HepG2 (cell line): Measurements from ENCODE around the gene ADRM1. TPM values are rescaled to one million over a fixed set of nuclear protein-coding genes. Genes with fewer than 3 reads are reported as not detected.

ENCODE experiments used
- ATAC-seq: fragments of 200-7000 bp; cut with Tn5 transposase; 3 replicates; pipeline ENCODE4 v1.9.1; 2020; ENCODE audit warnings: mild to moderate bottlenecking, moderate library complexity
- BruUV-seq: library from RNA; stranded (reverse); fragments of 400-500 nt; replicated peaks from 2 replicates; lab custom pipeline; 2021; lab: Mats Ljungman, UMichigan
- CTCF ChIA-PET: fragments of 300-600 bp; formaldehyde crosslinking; extraction: SDS; loops from one replicate; lab custom pipeline; 2021; ENCODE audit warnings: low total read pairs, inconsistent platforms, low intra/inter-chr PET ratio; lab: Yijun Ruan, JAX
- POLR2A ChIA-PET: fragments of 350-600 bp; sonication (Branson Sonifier 250); formaldehyde crosslinking; loops from one replicate; lab custom pipeline; 2020; ENCODE audit warnings: antibody characterized with exemption, inconsistent platforms; lab: Yijun Ruan, JAX
- DNase-seq: peaks from one replicate; pipeline ENCODE4 v3.0.0-alpha.2; 2015; ENCODE audit warnings: low spot score
- FAIRE-seq: peaks from 3 replicates; lab custom pipeline; 2011; peaks lifted over from hg19 to GRCh38; lab: Jason Lieb, UNC
- H2AFZ ChIP-seq: one replicate; pipeline ENCODE4 v1.6.1; 2011; ENCODE audit warnings: low read length, inconsistent platforms
- H3K27ac ChIP-seq: fragments of 300-600 bp; 3 replicates; pipeline ENCODE4 v1.8.0; 2011; ENCODE audit warnings: mixed run types, mild to moderate bottlenecking, mixed read lengths, low read length, inconsistent platforms; ENCODE audit not compliant: insufficient read depth; ENCODE audit errors: extremely low read length
- H3K27me3 ChIP-seq, 2 experiments: fragments of 200-600 bp in 1 of 2; 2 replicates in 1 of 2; 3 replicates in 1 of 2; pipeline versions ENCODE4 v1.6.0 to v1.8.0; 2011; ENCODE audit warnings: low read length in 2 of 2, mild to moderate bottlenecking in 2 of 2, moderate library complexity in 2 of 2, inconsistent platforms in 1 of 2; ENCODE audit not compliant: insufficient read depth in 2 of 2, control insufficient read depth in 1 of 2
- H3K36me3 ChIP-seq, 2 experiments: fragments of 200-600 bp in 1 of 2; replicated peaks in 1 of 2; 2 replicates in 1 of 2; 3 replicates in 1 of 2; pipeline versions ENCODE4 v1.5.1 to v1.8.0; 2011; ENCODE audit warnings: low read length in 2 of 2, inconsistent platforms in 1 of 2; ENCODE audit not compliant: insufficient read depth in 2 of 2, control insufficient read depth in 1 of 2
- H3K4me1 ChIP-seq: 2 replicates; pipeline ENCODE4 v1.5.1; 2012; ENCODE audit warnings: low read length, inconsistent platforms; ENCODE audit not compliant: insufficient read depth
- H3K4me2 ChIP-seq: 2 replicates; pipeline ENCODE4 v1.6.0; 2011; ENCODE audit warnings: low read depth, low read length, inconsistent platforms
- H3K4me3 ChIP-seq, 3 experiments: fragments of 200-600 bp in 1 of 3; sonication (generic), shearing (Covaris generic) in 1 of 3; replicated peaks in 1 of 3; 2 replicates each; pipeline ENCODE4 v1.5.1; 2011 to 2016; ENCODE audit warnings: low read length in 3 of 3, inconsistent platforms in 2 of 3, low read depth in 2 of 3, mild to moderate bottlenecking in 2 of 3, control low read depth in 1 of 3, mixed read lengths in 1 of 3; ENCODE audit not compliant: insufficient read depth in 1 of 3
- H3K79me2 ChIP-seq: one replicate; pipeline ENCODE4 v1.6.1; 2011; ENCODE audit warnings: low read length, inconsistent platforms; ENCODE audit not compliant: insufficient read depth
- H3K9ac ChIP-seq: 2 replicates; pipeline ENCODE4 v1.6.0; 2011; ENCODE audit warnings: mild to moderate bottlenecking, low read depth, low read length, inconsistent platforms; ENCODE audit not compliant: insufficient read depth
- H3K9me3 ChIP-seq: 2 replicates; pipeline ENCODE4 v1.5.1; 2012; ENCODE audit warnings: mild to moderate bottlenecking, low read length
- H4K20me1 ChIP-seq: 2 replicates; pipeline ENCODE4 v1.6.0; 2011; ENCODE audit warnings: inconsistent platforms, mild to moderate bottlenecking, low read length, moderate library complexity; ENCODE audit not compliant: insufficient read depth
- AGO2 ChIP-seq: fragments of 200-400 bp; formaldehyde crosslinking; optimal IDR thresholded peaks from 2 replicates; pipeline ENCODE3; 2017; ENCODE audit warnings: mild to moderate bottlenecking, low read depth, low read length, moderate library complexity
- EEA1 ChIP-seq: sonication (generic); formaldehyde crosslinking; IDR thresholded peaks from 2 replicates; pipeline ENCODE4 v1.5.1; 2020; ENCODE audit warnings: mild to moderate bottlenecking, missing genetic modification reagents, borderline replicate concordance
- RBFOX2 ChIP-seq: fragments of 200-400 bp; formaldehyde crosslinking; IDR thresholded peaks from 2 replicates; pipeline ENCODE4 v1.6.1; 2017; ENCODE audit warnings: low read depth, mild to moderate bottlenecking, low read length
- SAP130 ChIP-seq: IDR thresholded peaks from 2 replicates; pipeline ENCODE4 v1.6.1; 2016; ENCODE audit warnings: low read depth
- ZFP90 ChIP-seq: sonication (generic); formaldehyde crosslinking; IDR thresholded peaks from 2 replicates; pipeline ENCODE4 v1.8.0; 2022; ENCODE audit warnings: missing genetic modification reagents, mild to moderate bottlenecking, inconsistent platforms, borderline replicate concordance
- ZMYM2 ChIP-seq: sonication (generic); formaldehyde crosslinking; IDR thresholded peaks from 2 replicates; pipeline ENCODE4 v1.8.0; 2022; ENCODE audit warnings: mild to moderate bottlenecking, missing genetic modification reagents
- ZNF121 ChIP-seq: sonication (generic); formaldehyde crosslinking; IDR thresholded peaks from 2 replicates; pipeline ENCODE4 v1.5.0; 2020; ENCODE audit warnings: mild to moderate bottlenecking, missing genetic modification reagents
- ZNF20 ChIP-seq: sonication (generic); formaldehyde crosslinking; IDR thresholded peaks from 2 replicates; pipeline ENCODE4 v1.4.0; 2020; ENCODE audit warnings: mild to moderate bottlenecking, moderate library complexity, missing genetic modification reagents
- ZNF333 ChIP-seq: sonication (generic); formaldehyde crosslinking; IDR thresholded peaks from 2 replicates; pipeline ENCODE4 v1.4.0; 2020; ENCODE audit warnings: mild to moderate bottlenecking, missing genetic modification reagents, borderline replicate concordance
- ZNF768 ChIP-seq: sonication (generic); formaldehyde crosslinking; IDR thresholded peaks from 2 replicates; pipeline ENCODE4 v1.4.0; 2020; ENCODE audit warnings: missing genetic modification reagents
- ZNF792 ChIP-seq: IDR thresholded peaks from 2 replicates; pipeline ENCODE4 v1.6.1; 2016
- WGBS: methylation state at CpG from one replicate; pipeline ENCODE4 v1.1.6; 2017; ENCODE audit warnings: low lambda C conversion rate; 5-methylcytosine and 5-hydroxymethylcytosine counted together
- in situ Hi-C: cut with HindIII; loops from 2 replicates; pipeline ENCODE4 v1.10.0; 2017; ENCODE audit warnings: low pct_unique_long_range_greater_than_20kb; ENCODE audit not compliant: extremely low pct_ligation_motif_present
- intact Hi-C: fragments of 100-400 bp; cut with micrococcal nuclease; formaldehyde crosslinking; loops from one replicate; pipeline ENCODE4 v1.10.0; 2022; ENCODE audit not compliant: unreplicated experiment
- polyA plus RNA-seq, 8 experiments: library from polyadenylated mRNA; depleted of rRNA in 3 of 8; stranded (reverse) in 7 of 8; unstranded in 1 of 8; fragments of >200 nt; fragmentation: Illumina TruSeq in 4 of 8; extraction: Trizol in 4 of 8; gene quantifications; 2 replicates each; pipeline versions ENCODE4 v1.2.1 to v1.2.3, GENCODE V29; 2011 to 2016; ENCODE audit warnings: low read depth in 4 of 8, missing spikeins in 1 of 8, mixed read lengths in 1 of 8; ENCODE audit not compliant: insufficient read depth in 1 of 8
- total RNA-seq, 5 experiments: library from RNA; depleted of rRNA; stranded (reverse); fragments of >200 nt; fragmentation: Illumina TruSeq; extraction: Trizol; gene quantifications; 2 replicates each; pipeline ENCODE4 v1.2.3, GENCODE V29; 2016; ENCODE audit warnings: low read depth in 1 of 5
- TF ChIP-seq, protein P1 (sequence below): sonication (generic); formaldehyde crosslinking; IDR thresholded peaks from 2 replicates; pipeline ENCODE4 v1.5.0; 2020; ENCODE audit warnings: mild to moderate bottlenecking, missing genetic modification reagents
- TF ChIP-seq, protein P2 (sequence below), 2 experiments: sonication (generic) in 1 of 2; formaldehyde crosslinking in 1 of 2; IDR thresholded peaks; 2 replicates each; pipeline versions ENCODE4 v1.4.0 to v1.6.1; 2016 to 2020; ENCODE audit warnings: borderline replicate concordance in 1 of 2, low read depth in 1 of 2, mild to moderate bottlenecking in 1 of 2, missing genetic modification reagents in 1 of 2
- TF ChIP-seq, protein P3 (sequence below), 2 experiments: sonication (generic) in 1 of 2; formaldehyde crosslinking in 1 of 2; IDR thresholded peaks; 2 replicates each; pipeline versions ENCODE4 v1.4.0 to v1.6.1; 2018 to 2020; ENCODE audit warnings: missing genetic modification reagents in 2 of 2, borderline replicate concordance in 1 of 2, low read depth in 1 of 2, mild to moderate bottlenecking in 1 of 2, missing biosample characterization in 1 of 2

ADRM1 gene
- total and polyA plus RNA-seq, 2 of the 13 experiments (the other 11 are each of a cell fraction or from before 2014, with no cell fraction given) = 92.9 to 154 TPM

DNA sequence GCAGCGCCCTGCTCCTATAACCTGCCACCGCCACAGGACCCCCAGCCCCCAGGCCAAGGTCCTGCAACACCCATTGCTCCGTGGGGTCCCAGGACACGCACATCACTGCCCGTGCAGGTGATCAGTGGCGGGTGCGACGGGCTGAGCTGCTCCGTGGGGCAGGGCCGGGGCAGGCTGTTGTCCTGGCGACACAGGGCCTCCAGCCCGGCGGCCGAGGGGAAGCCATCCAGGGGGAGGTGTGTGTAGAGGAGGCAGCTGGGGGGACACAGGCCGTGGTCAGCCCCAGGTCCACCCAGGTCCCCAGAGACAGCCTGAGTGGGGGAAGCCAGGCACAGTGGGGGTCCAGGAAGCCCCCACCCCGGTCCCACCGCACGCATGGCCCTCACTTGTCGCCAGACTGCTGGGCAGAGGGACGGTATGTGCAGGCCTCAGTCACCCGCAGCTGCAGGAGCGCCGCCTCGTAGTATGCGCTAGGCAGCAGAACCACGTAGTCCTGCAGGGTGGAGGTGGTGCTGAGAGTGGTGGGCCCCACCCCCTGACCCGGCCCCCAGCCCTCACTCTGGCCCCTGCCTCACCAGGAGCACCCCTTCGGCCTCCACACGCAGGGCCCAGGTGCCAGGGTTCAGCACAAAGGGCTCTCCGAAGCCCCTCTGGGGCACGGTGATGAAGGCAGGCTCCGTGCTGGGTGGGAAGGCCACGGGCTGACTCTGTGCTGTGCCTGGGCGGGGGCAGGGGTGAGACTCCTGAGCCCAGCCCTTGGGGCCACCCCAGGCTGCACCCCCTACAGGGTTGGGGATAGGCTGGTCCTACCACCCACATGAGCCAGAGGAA lies 30.4 kb downstream of the ADRM1 start:
- Histone ChIP-seq H3K27me3 (no peaks in the 10 kb centered on the region), H3K4me2 (no peak overlapping the region), H3K4me1 (no peaks in the 10 kb centered on the region), H3K27ac (no peak overlapping the region), H3K79me2 (no peaks in the 10 kb centered on the region), H2AFZ (no peak overlapping the region), H3K9me3 (no peaks in the 10 kb centered on the region), H4K20me1 (no peaks in the 10 kb centered on the region; the same call in 1 of the 2 replicates), H3K9ac (no peak overlapping the region), H3K4me3 (no peak overlapping the region), H3K36me3 (peaks cover 77 to 93% of the 10 kb centered on the region in 2 experiments)
- 99% methylated on average over 31 of the region's 34 CpGs for WGBS
- BruUV-seq = no TSS peak
- intact Hi-C loops = no loop called here
- in situ Hi-C loops = no loop called here
- ChIA-PET POLR2A (interaction anchor here (1.6 kb wide), 1 partner anchor 36 kb away, joined by 5 read pairs; no protein-coding TSS in a partner anchor), CTCF (no interaction called here)
- ATAC-seq (no peak), FAIRE-seq (no peak), DNase-seq (no peak)
- TF ChIP-seq, protein P1, sequence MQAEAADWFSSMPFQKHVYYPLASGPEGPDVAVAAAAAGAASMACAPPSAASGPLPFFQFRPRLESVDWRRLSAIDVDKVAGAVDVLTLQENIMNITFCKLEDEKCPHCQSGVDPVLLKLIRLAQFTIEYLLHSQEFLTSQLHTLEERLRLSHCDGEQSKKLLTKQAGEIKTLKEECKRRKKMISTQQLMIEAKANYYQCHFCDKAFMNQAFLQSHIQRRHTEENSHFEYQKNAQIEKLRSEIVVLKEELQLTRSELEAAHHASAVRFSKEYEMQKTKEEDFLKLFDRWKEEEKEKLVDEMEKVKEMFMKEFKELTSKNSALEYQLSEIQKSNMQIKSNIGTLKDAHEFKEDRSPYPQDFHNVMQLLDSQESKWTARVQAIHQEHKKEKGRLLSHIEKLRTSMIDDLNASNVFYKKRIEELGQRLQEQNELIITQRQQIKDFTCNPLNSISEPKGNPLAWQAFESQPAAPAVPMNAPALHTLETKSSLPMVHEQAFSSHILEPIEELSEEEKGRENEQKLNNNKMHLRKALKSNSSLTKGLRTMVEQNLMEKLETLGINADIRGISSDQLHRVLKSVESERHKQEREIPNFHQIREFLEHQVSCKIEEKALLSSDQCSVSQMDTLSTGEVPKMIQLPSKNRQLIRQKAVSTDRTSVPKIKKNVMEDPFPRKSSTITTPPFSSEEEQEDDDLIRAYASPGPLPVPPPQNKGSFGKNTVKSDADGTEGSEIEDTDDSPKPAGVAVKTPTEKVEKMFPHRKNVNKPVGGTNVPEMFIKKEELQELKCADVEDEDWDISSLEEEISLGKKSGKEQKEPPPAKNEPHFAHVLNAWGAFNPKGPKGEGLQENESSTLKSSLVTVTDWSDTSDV (CRISPR knock-in tag) = no peak
- no peak for TF ChIP-seq ZMYM2
- TF ChIP-seq AGO2 = peak; percentile 79
- peak; percentile 28; the same call in 1 of the 2 replicates for TF ChIP-seq RBFOX2
- no peak for TF ChIP-seq SAP130
- TF ChIP-seq ZNF768 = no peak
- TF ChIP-seq, protein P2, sequence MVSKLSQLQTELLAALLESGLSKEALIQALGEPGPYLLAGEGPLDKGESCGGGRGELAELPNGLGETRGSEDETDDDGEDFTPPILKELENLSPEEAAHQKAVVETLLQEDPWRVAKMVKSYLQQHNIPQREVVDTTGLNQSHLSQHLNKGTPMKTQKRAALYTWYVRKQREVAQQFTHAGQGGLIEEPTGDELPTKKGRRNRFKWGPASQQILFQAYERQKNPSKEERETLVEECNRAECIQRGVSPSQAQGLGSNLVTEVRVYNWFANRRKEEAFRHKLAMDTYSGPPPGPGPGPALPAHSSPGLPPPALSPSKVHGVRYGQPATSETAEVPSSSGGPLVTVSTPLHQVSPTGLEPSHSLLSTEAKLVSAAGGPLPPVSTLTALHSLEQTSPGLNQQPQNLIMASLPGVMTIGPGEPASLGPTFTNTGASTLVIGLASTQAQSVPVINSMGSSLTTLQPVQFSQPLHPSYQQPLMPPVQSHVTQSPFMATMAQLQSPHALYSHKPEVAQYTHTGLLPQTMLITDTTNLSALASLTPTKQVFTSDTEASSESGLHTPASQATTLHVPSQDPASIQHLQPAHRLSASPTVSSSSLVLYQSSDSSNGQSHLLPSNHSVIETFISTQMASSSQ (IDR thresholded peaks at IDR 0.05; ENCODE audit: low read depth) = no peak
- TF ChIP-seq, protein P2 (CRISPR knock-in tag; IDR thresholded peaks at IDR 0.05; ENCODE audit: borderline replicate concordance) = 0 out of 2 replicates have a peak, but pooled peaks have one; percentile 24
- TF ChIP-seq ZNF333 (CRISPR knock-in tag) = no peak
- no peak for TF ChIP-seq ZFP90 (CRISPR knock-in tag)
- TF ChIP-seq ZNF121 = no peak
- TF ChIP-seq EEA1 (CRISPR knock-in tag) = no peak
- TF ChIP-seq, protein P3, sequence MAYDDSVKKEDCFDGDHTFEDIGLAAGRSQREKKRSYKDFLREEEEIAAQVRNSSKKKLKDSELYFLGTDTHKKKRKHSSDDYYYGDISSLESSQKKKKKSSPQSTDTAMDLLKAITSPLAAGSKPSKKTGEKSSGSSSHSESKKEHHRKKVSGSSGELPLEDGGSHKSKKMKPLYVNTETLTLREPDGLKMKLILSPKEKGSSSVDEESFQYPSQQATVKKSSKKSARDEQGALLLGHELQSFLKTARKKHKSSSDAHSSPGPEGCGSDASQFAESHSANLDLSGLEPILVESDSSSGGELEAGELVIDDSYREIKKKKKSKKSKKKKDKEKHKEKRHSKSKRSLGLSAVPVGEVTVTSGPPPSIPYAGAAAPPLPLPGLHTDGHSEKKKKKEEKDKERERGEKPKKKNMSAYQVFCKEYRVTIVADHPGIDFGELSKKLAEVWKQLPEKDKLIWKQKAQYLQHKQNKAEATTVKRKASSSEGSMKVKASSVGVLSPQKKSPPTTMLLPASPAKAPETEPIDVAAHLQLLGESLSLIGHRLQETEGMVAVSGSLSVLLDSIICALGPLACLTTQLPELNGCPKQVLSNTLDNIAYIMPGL (CRISPR knock-in tag; IDR thresholded peaks at IDR 0.05; ENCODE audit: borderline replicate concordance in 1 of 2, low read depth in 1 of 2) = no peak
- no peak for TF ChIP-seq ZNF792 (CRISPR knock-in tag)
- TF ChIP-seq ZNF20 (CRISPR knock-in tag) = no peak
